Gastroesophageal sphincter (tissue), 4 donors: ENCODE results near the gene OBSCN. TPM values are rescaled to one million over a fixed set of nuclear protein-coding genes. Genes with fewer than 3 reads are reported as not detected.

Experiments used
- ATAC-seq: fragments of 150-250 bp; one replicate; pipeline ENCODE4 v1.9.1; 2016; ENCODE audit warnings: mild to moderate bottlenecking, moderate library complexity
- H3K27ac ChIP-seq, 4 donors: fragments of 200-600 bp; sonication (generic) in 3 of 4; 1 replicate in 3 of 4; 2 replicates in 1 of 4; pipeline ENCODE4 v1.5.1; 2016 to 2019
- H3K27me3 ChIP-seq: fragments of 200-600 bp; sonication (generic); one replicate; pipeline ENCODE4 v1.5.1; 2019
- H3K36me3 ChIP-seq, 2 donors: fragments of 200-600 bp; sonication (generic); one replicate each; pipeline ENCODE4 v1.5.1; 2019; ENCODE audit warnings: control low read depth in 1 of 2
- H3K4me1 ChIP-seq, 3 donors: fragments of 200-600 bp; sonication (generic); 1 replicate in 2 of 3; 2 replicates in 1 of 3; pipeline ENCODE4 v1.5.1; 2016 to 2019; ENCODE audit warnings: control low read depth in 2 of 3
- H3K4me3 ChIP-seq, 2 donors: fragments of 200-600 bp; sonication (generic); one replicate each; pipeline ENCODE4 v1.5.1; 2019; ENCODE audit warnings: mild to moderate bottlenecking in 1 of 2, moderate library complexity in 1 of 2
- H3K9me3 ChIP-seq, 3 donors: fragments of 200-600 bp; sonication (generic); one replicate each; pipeline ENCODE4 v1.5.1; 2017 to 2019; ENCODE audit warnings: control low read depth in 2 of 3
- EP300 ChIP-seq: sonication (generic); formaldehyde crosslinking; IDR thresholded peaks from one replicate; pipeline ENCODE4 v1.6.1; 2017; ENCODE audit warnings: antibody characterized with exemption, mild to moderate bottlenecking
- POLR2A ChIP-seq, 2 donors: fragments of 450-650 bp; IDR thresholded peaks; one replicate each; pipeline ENCODE4 v1.6.1; 2017; ENCODE audit warnings: antibody characterized with exemption in 2 of 2, mild to moderate bottlenecking in 2 of 2, moderate library complexity in 1 of 2
- POLR2AphosphoS5 ChIP-seq: sonication (generic); formaldehyde crosslinking; IDR thresholded peaks from one replicate; pipeline ENCODE4 v1.6.1; 2017; ENCODE audit warnings: antibody characterized with exemption
- WGBS, 2 donors: methylation state at CpG; one replicate each; pipeline ENCODE4 v1.1.5; 2018; ENCODE audit warnings: low coverage in 1 of 2; 5-methylcytosine and 5-hydroxymethylcytosine counted together
- total RNA-seq, 4 donors: library from RNA; depleted of rRNA; stranded (reverse); fragments of >200 nt; gene quantifications; one replicate each; pipeline ENCODE4 v1.1.0, GENCODE V29; 2016
- TF ChIP-seq, protein P1 (sequence below), 4 experiments: fragments of 200-600 bp in 2 of 4; fragments of 450-650 bp in 2 of 4; sonication (generic) in 1 of 4; IDR thresholded peaks; one replicate each; pipeline ENCODE4 v1.5.1; 2017 to 2019; ENCODE audit warnings: antibody characterized with exemption in 4 of 4, mild to moderate bottlenecking in 2 of 4, moderate library complexity in 2 of 4

The OBSCN gene
- total RNA-seq, 4 donors from 2014 or later: 11.1 to 28.4 (median 20.9) TPM

DNA sequence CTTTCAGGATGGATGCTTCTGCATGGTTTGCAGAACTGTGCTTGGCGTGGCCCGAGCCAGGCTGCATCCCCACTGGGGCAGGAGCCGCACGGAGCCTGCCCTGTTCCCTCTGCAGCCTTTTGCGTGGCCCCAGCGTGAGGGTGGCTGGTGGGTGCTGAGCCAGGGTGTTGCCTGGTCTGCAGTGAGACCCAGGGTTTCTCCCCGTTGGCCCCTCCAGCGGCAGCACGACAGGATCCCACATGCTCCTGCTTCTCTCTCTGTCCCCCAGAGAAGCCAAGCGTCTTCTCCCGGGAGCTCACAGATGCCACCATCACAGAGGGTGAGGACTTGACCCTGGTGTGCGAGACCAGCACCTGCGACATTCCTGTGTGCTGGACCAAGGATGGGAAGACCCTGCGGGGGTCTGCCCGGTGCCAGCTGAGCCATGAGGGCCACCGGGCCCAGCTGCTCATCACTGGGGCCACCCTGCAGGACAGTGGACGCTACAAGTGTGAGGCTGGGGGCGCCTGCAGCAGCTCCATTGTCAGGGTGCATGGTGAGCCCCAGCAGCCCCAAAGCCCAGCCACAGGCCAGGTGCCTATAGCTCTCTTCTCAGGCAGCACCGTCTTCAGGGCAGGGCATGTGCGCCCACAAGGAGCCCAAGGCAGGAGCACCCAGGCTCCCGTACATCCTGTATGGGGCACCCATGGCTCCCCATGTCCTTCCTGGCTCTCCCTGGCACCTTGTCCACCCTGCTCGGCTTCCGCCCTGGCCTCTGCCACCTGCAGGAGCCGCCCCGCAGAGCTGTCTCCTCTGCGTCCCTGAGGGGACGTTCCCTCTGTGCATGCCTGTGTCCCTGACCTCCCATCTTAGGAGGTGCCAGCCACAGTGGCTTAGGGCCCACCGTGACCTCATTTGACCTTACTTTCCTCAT lies 78.9 kb downstream of the OBSCN start:
- TF ChIP-seq POLR2AphosphoS5 (no peak), EP300 (no peak), POLR2A (IDR thresholded peaks at IDR 0.05) (no peak)
- TF ChIP-seq, protein P1, sequence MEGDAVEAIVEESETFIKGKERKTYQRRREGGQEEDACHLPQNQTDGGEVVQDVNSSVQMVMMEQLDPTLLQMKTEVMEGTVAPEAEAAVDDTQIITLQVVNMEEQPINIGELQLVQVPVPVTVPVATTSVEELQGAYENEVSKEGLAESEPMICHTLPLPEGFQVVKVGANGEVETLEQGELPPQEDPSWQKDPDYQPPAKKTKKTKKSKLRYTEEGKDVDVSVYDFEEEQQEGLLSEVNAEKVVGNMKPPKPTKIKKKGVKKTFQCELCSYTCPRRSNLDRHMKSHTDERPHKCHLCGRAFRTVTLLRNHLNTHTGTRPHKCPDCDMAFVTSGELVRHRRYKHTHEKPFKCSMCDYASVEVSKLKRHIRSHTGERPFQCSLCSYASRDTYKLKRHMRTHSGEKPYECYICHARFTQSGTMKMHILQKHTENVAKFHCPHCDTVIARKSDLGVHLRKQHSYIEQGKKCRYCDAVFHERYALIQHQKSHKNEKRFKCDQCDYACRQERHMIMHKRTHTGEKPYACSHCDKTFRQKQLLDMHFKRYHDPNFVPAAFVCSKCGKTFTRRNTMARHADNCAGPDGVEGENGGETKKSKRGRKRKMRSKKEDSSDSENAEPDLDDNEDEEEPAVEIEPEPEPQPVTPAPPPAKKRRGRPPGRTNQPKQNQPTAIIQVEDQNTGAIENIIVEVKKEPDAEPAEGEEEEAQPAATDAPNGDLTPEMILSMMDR (IDR thresholded peaks at IDR 0.05): no peak
- Histone ChIP-seq H3K27me3 (no peaks in the 10 kb centered on the region), H3K9me3 (no peaks in the 10 kb centered on the region), H3K4me1 (no peaks in the 10 kb centered on the region), H3K4me3 (no peak overlapping the region), H3K27ac (no peak overlapping the region), H3K36me3 (peaks cover 0 to 65% of the 10 kb centered on the region in 2 donors)
- ATAC-seq: no peak
- WGBS, 2 donors: no CpG with 5 or more reads among the region's 28 CpGs

DNA sequence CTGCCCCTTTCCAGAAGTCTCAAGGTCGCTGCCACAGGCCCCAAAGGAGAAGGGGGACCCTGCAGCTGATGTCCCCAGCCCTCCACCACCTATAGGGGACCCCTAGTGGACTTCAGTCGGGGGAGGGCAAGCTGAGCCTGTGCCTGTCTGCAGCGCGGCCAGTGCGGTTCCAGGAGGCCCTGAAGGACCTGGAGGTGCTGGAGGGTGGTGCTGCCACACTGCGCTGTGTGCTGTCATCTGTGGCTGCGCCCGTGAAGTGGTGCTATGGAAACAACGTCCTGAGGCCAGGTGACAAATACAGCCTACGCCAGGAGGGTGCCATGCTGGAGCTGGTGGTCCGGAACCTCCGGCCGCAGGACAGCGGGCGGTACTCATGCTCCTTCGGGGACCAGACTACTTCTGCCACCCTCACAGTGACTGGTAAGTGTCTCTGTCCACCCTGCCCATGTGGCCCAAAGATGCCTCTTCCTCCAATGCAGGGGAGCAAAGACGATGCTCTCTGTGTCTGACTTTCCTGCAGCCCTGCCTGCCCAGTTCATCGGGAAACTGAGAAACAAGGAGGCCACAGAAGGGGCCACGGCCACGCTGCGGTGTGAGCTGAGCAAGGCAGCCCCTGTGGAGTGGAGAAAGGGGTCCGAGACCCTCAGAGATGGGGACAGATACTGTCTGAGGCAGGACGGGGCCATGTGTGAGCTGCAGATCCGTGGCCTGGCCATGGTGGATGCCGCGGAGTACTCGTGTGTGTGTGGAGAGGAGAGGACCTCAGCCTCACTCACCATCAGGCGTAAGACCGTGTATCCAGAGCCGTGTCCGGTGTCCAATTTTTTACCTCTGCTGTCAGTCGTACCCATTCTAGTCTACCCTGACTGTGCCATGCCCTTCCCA lies 79.9 kb downstream of the OBSCN start:
- no peak for ATAC-seq
- Histone ChIP-seq H3K4me1 (no peaks in the 10 kb centered on the region), H3K4me3 (no peak overlapping the region), H3K9me3 (no peaks in the 10 kb centered on the region), H3K27me3 (no peaks in the 10 kb centered on the region), H3K27ac (no peak overlapping the region), H3K36me3 (peaks cover 0 to 54% of the 10 kb centered on the region in 2 donors)
- TF ChIP-seq, protein P1 (IDR thresholded peaks at IDR 0.05): no peak
- TF ChIP-seq POLR2A (IDR thresholded peaks at IDR 0.05): no peak
- no peak for TF ChIP-seq POLR2AphosphoS5
- no peak for TF ChIP-seq EP300
- 84% methylated on average over 6 of the region's 32 CpGs; no CpG with 5 or more reads in 1 of the 2 donors for WGBS, 2 donors

DNA sequence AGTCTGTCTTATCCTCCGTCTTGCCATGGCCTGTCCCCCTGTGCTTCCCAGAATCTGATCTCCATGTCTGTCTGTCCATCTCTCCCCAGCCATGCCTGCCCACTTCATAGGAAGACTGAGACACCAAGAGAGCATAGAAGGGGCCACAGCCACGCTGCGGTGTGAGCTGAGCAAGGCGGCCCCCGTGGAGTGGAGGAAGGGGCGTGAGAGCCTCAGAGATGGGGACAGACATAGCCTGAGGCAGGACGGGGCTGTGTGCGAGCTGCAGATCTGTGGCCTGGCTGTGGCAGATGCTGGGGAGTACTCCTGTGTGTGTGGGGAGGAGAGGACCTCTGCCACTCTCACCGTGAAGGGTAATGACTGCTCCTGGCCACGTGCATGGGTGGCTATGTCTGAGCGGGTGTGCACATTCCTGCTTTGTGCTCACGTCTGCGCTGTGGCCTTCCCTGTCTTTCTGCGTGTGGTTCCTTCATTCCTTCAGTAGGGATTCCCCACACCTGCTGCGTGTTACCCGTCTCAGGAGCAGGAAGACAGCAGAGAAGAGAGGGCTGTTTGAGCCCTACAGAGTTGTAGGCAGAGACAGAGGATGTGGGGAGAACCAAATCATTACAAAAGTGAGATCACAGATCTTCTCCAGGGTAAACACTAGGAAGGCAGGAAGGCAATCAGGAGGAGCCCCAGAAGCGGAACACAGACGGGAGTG lies 80.8 kb downstream of the OBSCN start:
- no peak for TF ChIP-seq POLR2A (IDR thresholded peaks at IDR 0.05)
- TF ChIP-seq POLR2AphosphoS5: no peak
- TF ChIP-seq EP300: no peak
- TF ChIP-seq, protein P1 (IDR thresholded peaks at IDR 0.05): no peak
- Histone ChIP-seq H3K4me3 (no peak overlapping the region), H3K27ac (no peak overlapping the region), H3K36me3 (peaks cover 0 to 50% of the 10 kb centered on the region in 2 donors), H3K9me3 (no peaks in the 10 kb centered on the region), H3K4me1 (no peaks in the 10 kb centered on the region), H3K27me3 (no peaks in the 10 kb centered on the region)
- WGBS, 2 donors: 77 to 84% methylated on average over 3 to 7 of the region's 18 CpGs
- ATAC-seq: no peak

DNA sequence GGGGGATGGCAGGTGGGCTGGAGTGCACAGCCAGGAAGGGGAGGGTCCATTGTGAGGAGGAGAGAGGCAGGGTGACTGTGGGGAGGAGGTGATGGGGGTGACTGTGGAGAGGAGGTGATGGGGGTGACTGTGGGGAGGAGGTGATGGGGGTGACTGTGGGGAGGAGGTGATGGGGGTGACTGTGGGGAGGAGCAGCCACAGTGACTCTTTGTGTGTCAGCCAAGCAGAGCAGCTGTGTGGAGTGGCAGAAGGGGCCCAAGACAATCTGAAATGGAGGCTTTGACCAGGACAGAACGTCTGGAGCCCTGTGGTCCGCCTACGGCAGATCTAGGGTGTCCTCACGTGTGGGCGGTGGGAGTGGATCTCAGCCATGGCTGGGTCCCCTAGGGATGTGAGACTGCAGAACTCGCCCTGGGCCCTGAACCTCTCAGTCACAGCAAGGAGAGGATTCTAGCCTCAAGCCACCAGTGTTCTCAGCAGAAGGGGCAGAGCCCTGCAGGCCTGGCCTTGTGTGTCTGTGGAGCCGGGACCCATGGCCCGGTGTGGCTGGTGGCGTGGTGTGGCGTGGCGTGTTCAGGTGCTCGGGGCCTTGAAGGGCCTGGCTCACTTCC lies 81.5 kb downstream of the OBSCN start:
- H3K27me3 ChIP-seq: no peaks in the 10 kb centered on the region
- no peak for ATAC-seq
- no peaks in the 10 kb centered on the region for H3K4me1 ChIP-seq
- no peak for TF ChIP-seq POLR2A (IDR thresholded peaks at IDR 0.05)
- peaks cover 0 to 50% of the 10 kb centered on the region in 2 donors for H3K36me3 ChIP-seq
- H3K4me3 ChIP-seq: no peak overlapping the region
- WGBS, 2 donors: 68 to 97% methylated on average over 3 to 5 of the region's 12 CpGs
- H3K9me3 ChIP-seq: no peaks in the 10 kb centered on the region
- no peak overlapping the region for H3K27ac ChIP-seq
